GM12878 (cell line): ENCODE results near the gene MAST3. TPM values are rescaled to one million over a fixed set of nuclear protein-coding genes. Genes with fewer than 3 reads are reported as not detected.

Experiments
- BACH1 ChIP-seq: fragments of 450-650 bp; IDR thresholded peaks from 2 replicates; pipeline ENCODE4 v1.6.1; 2017; ENCODE audit warnings: mild to moderate bottlenecking, borderline replicate concordance
- CHD1 ChIP-seq: IDR thresholded peaks from 2 replicates; pipeline ENCODE4 v1.6.1; 2012; ENCODE audit warnings: low read depth, low read length, improper control_type of control experiment
- CHD2 ChIP-seq: IDR thresholded peaks from 2 replicates; pipeline ENCODE4 v1.6.1; 2011; ENCODE audit warnings: low read depth, low read length, improper control_type of control experiment, borderline replicate concordance
- CREB1 ChIP-seq: IDR thresholded peaks from 2 replicates; pipeline ENCODE4 v1.6.1; 2012; ENCODE audit warnings: low read depth, mild to moderate bottlenecking, inconsistent platforms
- ESRRA ChIP-seq: IDR thresholded peaks from 2 replicates; pipeline ENCODE4 v1.6.1; 2012; ENCODE audit warnings: mild to moderate bottlenecking, low read length, improper control_type of control experiment
- JUNB ChIP-seq: IDR thresholded peaks from 2 replicates; pipeline ENCODE4 v1.6.1; 2016; ENCODE audit warnings: antibody characterized with exemption, mild to moderate bottlenecking
- KAT2A ChIP-seq: conservative IDR thresholded peaks from 2 replicates; pipeline ENCODE4 v1.6.1; 2011; ENCODE audit warnings: low read depth, low read length; ENCODE audit not compliant: control insufficient read depth
- PAX8 ChIP-seq: fragments of 450-650 bp; IDR thresholded peaks from 2 replicates; pipeline ENCODE4 v1.6.1; 2017; ENCODE audit warnings: mild to moderate bottlenecking, moderate library complexity
- RUNX3 ChIP-seq: IDR thresholded peaks from 2 replicates; pipeline ENCODE4 v1.6.1; 2012; ENCODE audit warnings: low read length, inconsistent platforms
- SMAD5 ChIP-seq: IDR thresholded peaks from 2 replicates; pipeline ENCODE4 v1.6.1; 2016; ENCODE audit warnings: antibody characterized with exemption, low read depth
- SUPT20H ChIP-seq: IDR thresholded peaks from 2 replicates; pipeline ENCODE4 v1.6.1; 2011; ENCODE audit warnings: low read depth, mild to moderate bottlenecking, low read length, moderate library complexity, borderline replicate concordance; ENCODE audit not compliant: control insufficient read depth
- polyA plus RNA-seq, 11 experiments: library from polyadenylated mRNA; depleted of rRNA in 4 of 11; unstranded in 6 of 11; stranded (reverse) in 5 of 11; fragments of >200 nt; fragmentation: Nextera tagmentation in 4 of 11; fragmentation: Illumina TruSeq in 1 of 11; extraction: Ambion mirVana in 4 of 11; extraction: Trizol in 1 of 11; gene quantifications; 1 replicate in 1 of 11; 2 replicates in 10 of 11; pipeline versions ENCODE4 v1.2.1 to v1.2.3, GENCODE V29; 2011 to 2016; ENCODE audit warnings: inconsistent platforms in 2 of 11, missing spikeins in 2 of 11, low read depth in 1 of 11
- total RNA-seq, 4 experiments: library from RNA; depleted of rRNA in 3 of 4; stranded (reverse); fragments of >200 nt in 3 of 4; fragmentation: Illumina TruSeq in 1 of 4; extraction: Trizol in 1 of 4; gene quantifications; 2 replicates each; pipeline versions ENCODE4 v1.2.1 to v1.2.3, GENCODE V29; 2013 to 2021
- TF ChIP-seq, protein P1 (sequence below): IDR thresholded peaks from 2 replicates; pipeline ENCODE4 v1.6.1; 2011; ENCODE audit warnings: borderline replicate concordance, low read depth, mild to moderate bottlenecking, moderate library complexity, low read length; ENCODE audit not compliant: insufficient read depth, poor library complexity, severe bottlenecking
- TF ChIP-seq, protein P2 (sequence below): fragments of 450-650 bp; IDR thresholded peaks from 2 replicates; pipeline ENCODE4 v1.6.1; 2018; ENCODE audit warnings: mild to moderate bottlenecking, low read depth, moderate library complexity; ENCODE audit not compliant: partially characterized antibody
- TF ChIP-seq, protein P3 (sequence below): IDR thresholded peaks from 2 replicates; pipeline ENCODE4 v1.6.1; 2011; ENCODE audit warnings: low read depth, mild to moderate bottlenecking, low read length, moderate library complexity, borderline replicate concordance; ENCODE audit errors: extremely low read depth
- TF ChIP-seq, protein P4 (sequence below): fragments of 450-650 bp; IDR thresholded peaks from 2 replicates; pipeline ENCODE4 v1.6.1; 2017; ENCODE audit warnings: mild to moderate bottlenecking, low read depth, inconsistent platforms; ENCODE audit not compliant: poor library complexity, severe bottlenecking
- TF ChIP-seq, protein P5 (sequence below): fragments of 450-650 bp; IDR thresholded peaks from 2 replicates; pipeline ENCODE4 v1.6.1; 2014; ENCODE audit warnings: mild to moderate bottlenecking
- TF ChIP-seq, protein P6 (sequence below): fragments of 450-650 bp; formaldehyde crosslinking; IDR thresholded peaks from 2 replicates; pipeline ENCODE4 v1.4.0; 2020; ENCODE audit warnings: mild to moderate bottlenecking, moderate library complexity

MAST3 gene
- total and polyA plus RNA-seq, 10 of the 15 experiments (the other 5 are each of a cell fraction or from before 2014, with no cell fraction given), result 3.0 to 22.2 (median 7.5) TPM

DNA sequence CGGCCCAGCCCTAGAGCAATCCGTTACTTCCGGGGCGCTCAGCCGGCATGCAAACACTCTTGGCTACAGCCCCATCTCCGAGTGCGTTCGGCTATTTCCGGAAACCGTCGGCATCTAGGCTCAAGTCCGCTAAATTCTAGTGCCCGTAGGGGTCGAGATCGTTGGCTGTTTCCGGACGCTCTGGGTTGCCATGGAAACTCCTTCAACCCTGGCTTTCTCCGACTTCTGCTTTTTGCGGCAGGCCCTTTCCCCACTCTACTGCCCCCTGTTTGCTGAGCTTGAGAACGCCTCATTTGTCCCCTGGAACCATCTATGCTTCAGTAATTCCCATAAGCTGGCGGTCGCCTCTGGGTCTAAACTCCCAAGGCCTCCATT, 54.9 kb downstream of the MAST3 start (continued):
- TF ChIP-seq, protein P1, sequence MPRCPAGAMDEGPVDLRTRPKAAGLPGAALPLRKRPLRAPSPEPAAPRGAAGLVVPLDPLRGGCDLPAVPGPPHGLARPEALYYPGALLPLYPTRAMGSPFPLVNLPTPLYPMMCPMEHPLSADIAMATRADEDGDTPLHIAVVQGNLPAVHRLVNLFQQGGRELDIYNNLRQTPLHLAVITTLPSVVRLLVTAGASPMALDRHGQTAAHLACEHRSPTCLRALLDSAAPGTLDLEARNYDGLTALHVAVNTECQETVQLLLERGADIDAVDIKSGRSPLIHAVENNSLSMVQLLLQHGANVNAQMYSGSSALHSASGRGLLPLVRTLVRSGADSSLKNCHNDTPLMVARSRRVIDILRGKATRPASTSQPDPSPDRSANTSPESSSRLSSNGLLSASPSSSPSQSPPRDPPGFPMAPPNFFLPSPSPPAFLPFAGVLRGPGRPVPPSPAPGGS, result peak; percentile 6
- TF ChIP-seq BACH1 (0 out of 2 replicates have a peak, but pooled peaks have one; percentile 10), RUNX3 (peak; percentile 59; the same call in 1 of the 2 replicates), SMAD5 (0 out of 2 replicates have a peak, but pooled peaks have one; percentile 16), CHD2 (no peak), SUPT20H (no peak), CHD1 (no peak), ESRRA (no peak), JUNB (no peak), KAT2A (no peak), CREB1 (peak; percentile 17; the same call in 1 of the 2 replicates), PAX8 (no peak)
- TF ChIP-seq, protein P2, sequence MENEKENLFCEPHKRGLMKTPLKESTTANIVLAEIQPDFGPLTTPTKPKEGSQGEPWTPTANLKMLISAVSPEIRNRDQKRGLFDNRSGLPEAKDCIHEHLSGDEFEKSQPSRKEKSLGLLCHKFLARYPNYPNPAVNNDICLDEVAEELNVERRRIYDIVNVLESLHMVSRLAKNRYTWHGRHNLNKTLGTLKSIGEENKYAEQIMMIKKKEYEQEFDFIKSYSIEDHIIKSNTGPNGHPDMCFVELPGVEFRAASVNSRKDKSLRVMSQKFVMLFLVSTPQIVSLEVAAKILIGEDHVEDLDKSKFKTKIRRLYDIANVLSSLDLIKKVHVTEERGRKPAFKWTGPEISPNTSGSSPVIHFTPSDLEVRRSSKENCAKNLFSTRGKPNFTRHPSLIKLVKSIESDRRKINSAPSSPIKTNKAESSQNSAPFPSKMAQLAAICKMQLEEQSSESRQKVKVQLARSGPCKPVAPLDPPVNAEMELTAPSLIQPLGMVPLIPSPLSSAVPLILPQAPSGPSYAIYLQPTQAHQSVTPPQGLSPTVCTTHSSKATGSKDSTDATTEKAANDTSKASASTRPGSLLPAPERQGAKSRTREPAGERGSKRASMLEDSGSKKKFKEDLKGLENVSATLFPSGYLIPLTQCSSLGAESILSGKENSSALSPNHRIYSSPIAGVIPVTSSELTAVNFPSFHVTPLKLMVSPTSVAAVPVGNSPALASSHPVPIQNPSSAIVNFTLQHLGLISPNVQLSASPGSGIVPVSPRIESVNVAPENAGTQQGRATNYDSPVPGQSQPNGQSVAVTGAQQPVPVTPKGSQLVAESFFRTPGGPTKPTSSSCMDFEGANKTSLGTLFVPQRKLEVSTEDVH, result no peak
- TF ChIP-seq, protein P3, sequence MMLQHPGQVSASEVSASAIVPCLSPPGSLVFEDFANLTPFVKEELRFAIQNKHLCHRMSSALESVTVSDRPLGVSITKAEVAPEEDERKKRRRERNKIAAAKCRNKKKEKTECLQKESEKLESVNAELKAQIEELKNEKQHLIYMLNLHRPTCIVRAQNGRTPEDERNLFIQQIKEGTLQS, result no peak
- TF ChIP-seq, protein P4, sequence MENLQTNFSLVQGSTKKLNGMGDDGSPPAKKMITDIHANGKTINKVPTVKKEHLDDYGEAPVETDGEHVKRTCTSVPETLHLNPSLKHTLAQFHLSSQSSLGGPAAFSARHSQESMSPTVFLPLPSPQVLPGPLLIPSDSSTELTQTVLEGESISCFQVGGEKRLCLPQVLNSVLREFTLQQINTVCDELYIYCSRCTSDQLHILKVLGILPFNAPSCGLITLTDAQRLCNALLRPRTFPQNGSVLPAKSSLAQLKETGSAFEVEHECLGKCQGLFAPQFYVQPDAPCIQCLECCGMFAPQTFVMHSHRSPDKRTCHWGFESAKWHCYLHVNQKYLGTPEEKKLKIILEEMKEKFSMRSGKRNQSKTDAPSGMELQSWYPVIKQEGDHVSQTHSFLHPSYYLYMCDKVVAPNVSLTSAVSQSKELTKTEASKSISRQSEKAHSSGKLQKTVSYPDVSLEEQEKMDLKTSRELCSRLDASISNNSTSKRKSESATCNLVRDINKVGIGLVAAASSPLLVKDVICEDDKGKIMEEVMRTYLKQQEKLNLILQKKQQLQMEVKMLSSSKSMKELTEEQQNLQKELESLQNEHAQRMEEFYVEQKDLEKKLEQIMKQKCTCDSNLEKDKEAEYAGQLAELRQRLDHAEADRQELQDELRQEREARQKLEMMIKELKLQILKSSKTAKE, result no peak
- TF ChIP-seq, protein P5, sequence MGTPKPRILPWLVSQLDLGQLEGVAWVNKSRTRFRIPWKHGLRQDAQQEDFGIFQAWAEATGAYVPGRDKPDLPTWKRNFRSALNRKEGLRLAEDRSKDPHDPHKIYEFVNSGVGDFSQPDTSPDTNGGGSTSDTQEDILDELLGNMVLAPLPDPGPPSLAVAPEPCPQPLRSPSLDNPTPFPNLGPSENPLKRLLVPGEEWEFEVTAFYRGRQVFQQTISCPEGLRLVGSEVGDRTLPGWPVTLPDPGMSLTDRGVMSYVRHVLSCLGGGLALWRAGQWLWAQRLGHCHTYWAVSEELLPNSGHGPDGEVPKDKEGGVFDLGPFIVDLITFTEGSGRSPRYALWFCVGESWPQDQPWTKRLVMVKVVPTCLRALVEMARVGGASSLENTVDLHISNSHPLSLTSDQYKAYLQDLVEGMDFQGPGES, result no peak
- TF ChIP-seq, protein P6, sequence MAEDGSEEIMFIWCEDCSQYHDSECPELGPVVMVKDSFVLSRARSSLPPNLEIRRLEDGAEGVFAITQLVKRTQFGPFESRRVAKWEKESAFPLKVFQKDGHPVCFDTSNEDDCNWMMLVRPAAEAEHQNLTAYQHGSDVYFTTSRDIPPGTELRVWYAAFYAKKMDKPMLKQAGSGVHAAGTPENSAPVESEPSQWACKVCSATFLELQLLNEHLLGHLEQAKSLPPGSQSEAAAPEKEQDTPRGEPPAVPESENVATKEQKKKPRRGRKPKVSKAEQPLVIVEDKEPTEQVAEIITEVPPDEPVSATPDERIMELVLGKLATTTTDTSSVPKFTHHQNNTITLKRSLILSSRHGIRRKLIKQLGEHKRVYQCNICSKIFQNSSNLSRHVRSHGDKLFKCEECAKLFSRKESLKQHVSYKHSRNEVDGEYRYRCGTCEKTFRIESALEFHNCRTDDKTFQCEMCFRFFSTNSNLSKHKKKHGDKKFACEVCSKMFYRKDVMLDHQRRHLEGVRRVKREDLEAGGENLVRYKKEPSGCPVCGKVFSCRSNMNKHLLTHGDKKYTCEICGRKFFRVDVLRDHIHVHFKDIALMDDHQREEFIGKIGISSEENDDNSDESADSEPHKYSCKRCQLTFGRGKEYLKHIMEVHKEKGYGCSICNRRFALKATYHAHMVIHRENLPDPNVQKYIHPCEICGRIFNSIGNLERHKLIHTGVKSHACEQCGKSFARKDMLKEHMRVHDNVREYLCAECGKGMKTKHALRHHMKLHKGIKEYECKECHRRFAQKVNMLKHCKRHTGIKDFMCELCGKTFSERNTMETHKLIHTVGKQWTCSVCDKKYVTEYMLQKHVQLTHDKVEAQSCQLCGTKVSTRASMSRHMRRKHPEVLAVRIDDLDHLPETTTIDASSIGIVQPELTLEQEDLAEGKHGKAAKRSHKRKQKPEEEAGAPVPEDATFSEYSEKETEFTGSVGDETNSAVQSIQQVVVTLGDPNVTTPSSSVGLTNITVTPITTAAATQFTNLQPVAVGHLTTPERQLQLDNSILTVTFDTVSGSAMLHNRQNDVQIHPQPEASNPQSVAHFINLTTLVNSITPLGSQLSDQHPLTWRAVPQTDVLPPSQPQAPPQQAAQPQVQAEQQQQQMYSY, result no peak
